GM18498 (cell line): ENCODE results near the gene CDC42EP1.
"Not testable (repeated sequence)": the region's sequence is repeated elsewhere in the genome, so short reads cannot be mapped to it uniquely, and the experiment has no call there.

Experiments used
- ATAC-seq: cut with Tn5 transposase; IDR thresholded peaks from one replicate; pipeline ENCODE4 v1.9.1; 2021; ENCODE audit warnings: mild to moderate bottlenecking, moderate library complexity; ENCODE audit not compliant: unreplicated experiment

Gene CDC42EP1

GRCh38 chr22:37533995-37534394 is 26.3 kb upstream of the CDC42EP1 start:
- ATAC-seq, result no peak

GRCh38 chr22:37534445-37534844 is 25.8 kb upstream of the CDC42EP1 start:
- no peak for ATAC-seq

- ATAC-seq, result no peak
These were observed 25.1 kb upstream of the CDC42EP1 start for GRCh38 chr22:37535159-37535558.

GRCh38 chr22:37538590-37539357 is 21.5 kb upstream of the CDC42EP1 start:
- peak; percentile 84 for ATAC-seq

GRCh38 chr22:37539790-37540189 is 20.5 kb upstream of the CDC42EP1 start:
- not testable (repeated sequence) for ATAC-seq

- not testable (repeated sequence) for ATAC-seq
These were observed 17.9 kb upstream of the CDC42EP1 start for GRCh38 chr22:37542416-37542815.

DNA sequence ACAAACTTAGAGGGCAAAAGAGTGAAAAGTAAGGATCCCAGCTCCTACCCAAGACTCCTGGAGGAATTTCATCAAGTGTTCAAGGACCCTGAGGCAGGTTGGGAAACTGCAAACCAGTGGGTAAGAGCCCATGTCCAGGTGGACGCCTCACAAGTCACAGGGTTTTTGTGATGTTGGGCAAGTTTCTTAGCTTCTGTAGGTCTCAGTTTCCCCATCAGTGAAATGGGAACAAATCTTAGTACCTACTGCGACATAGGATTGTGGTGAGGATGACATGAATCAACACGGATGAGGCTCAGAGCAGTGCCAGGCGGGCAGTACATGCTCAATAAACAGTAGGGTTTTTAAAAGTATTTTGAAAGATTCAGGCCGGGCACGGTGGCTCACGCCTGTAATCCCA is 17.3 kb upstream of the CDC42EP1 start:
- ATAC-seq, result no peak

DNA sequence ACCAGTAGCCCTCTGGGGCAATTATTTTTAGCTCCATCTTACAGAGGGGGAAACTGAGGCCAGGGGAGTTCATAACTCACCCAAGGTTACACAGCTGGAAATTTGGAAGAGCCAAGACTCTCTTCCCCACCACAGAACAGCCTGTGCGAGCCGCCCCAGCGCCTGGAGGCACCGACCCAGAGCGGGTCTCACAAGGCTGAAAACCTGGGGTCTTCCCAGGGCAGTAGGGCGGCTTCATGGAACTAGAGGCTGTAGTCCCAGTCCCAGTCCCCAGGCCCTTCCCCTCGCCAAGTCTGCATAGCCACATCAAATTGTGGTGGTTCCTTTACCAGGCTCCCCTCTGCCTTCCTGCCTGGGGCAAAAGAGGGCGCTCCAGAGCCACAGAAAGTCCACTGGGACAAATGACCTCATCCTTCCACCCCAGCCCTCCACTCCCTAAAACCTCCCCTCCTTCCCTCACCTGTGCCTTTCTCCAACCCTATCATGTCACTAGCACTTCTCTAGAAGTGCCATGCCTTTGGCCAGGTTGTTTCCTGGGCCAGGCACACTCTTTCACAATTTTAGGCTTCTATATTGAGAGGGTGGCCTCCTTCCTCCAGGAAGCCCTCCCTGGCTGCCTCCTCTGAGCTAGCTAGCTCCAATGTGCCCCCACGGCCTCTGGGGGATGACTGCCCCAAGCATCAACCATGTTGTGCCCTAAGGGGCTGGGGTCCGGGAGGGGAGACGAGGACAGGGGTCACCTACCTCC is 15.2 kb upstream of the CDC42EP1 start:
- ATAC-seq, result no peak

GRCh38 chr22:37545703-37546436 is 14.4 kb upstream of the CDC42EP1 start:
- no peak for ATAC-seq

- ATAC-seq, result no peak
These were observed 13.6 kb upstream of the CDC42EP1 start for GRCh38 chr22:37546437-37547250.

DNA sequence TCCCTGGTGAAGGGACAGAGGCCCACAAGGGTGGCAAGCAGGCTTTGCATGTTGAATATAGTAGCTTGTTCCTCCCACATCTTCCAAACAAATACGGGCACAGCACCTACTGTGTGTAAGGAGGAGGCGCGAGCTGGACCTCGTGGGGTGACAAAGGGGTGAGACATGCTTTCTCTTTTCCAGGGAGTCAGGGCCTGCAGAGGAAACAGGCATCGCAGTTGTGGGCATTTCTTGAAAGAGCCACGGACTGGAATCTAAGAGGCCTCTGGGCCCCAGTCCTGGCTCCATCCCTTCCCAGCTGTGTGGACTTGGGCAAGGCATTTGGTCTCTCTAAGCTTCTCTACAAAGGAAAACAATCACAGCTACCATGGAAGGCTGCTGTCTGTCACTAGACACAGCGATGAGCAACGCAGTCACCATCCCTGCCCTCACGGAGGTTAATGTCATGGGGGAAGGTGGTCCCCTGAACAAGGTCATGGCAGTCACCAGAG is 13.0 kb upstream of the CDC42EP1 start:
- ATAC-seq, result no peak

- no peak for ATAC-seq
These were observed 10.6 kb upstream of the CDC42EP1 start for GRCh38 chr22:37549704-37550059.

DNA sequence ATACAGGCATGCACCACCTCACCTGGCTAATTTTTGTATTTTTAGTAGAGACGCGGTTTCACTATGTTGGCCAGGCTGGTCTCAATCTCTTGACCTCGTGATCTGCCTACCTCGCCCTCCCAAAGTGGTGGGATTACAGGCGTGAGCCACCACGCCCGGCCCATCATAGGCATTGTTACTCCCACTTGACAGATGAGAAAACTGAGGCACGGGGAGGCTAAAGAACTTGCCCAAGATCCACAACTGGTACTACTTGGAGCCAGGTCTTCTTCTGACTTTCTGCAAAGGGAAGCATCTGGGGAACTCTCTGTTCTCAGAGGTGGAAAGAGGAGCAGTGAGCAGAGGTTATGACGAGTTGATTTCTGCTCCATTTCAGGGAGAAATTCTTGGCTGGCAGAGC is 9.4 kb upstream of the CDC42EP1 start:
- not testable (repeated sequence) for ATAC-seq

DNA sequence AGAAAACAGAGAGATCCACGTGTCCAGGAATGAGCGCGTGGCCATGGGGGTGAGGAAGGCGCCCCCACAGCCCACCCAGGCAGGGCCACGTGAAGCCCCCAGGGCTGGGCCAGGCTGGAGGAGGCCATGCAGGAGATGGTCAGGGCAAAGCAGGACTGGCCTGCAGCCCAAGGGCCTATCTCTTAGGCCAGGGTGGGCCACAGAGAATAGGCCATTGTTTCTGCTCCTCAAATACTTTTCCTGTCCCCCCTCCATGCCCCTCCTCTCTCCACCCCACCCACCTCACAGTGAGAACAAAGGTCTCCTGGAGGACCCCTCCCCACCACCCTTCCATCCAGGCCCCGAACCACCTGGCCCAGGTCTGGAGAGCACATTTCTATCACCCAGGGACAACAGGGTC is 8.3 kb upstream of the CDC42EP1 start:
- ATAC-seq, result no peak

GRCh38 chr22:37552524-37553163 is 7.6 kb upstream of the CDC42EP1 start:
- no peak for ATAC-seq

DNA sequence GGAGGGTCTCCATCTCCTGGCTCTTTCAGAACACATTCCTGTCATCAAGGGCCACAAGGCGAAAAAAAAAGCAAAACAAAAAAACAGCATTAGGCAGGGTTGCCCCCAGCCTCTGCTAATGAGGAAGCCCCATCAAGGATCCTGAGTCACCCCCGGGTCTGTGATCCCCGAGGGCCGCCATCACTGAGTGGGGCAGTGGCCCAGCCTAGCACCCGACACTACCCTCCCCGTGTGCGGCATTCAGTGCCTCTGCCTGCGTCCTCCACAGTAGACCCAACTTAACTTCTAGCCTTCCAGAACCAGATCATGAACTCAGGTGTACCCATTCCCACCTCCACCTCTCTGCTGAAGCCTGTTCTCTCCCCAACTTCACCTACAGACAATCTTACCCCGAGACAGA is 6.6 kb upstream of the CDC42EP1 start:
- no peak for ATAC-seq

- no peak for ATAC-seq
These were observed 5.3 kb upstream of the CDC42EP1 start for GRCh38 chr22:37555029-37555428.

- ATAC-seq, result no peak
These were observed 3.6 kb upstream of the CDC42EP1 start for GRCh38 chr22:37556710-37557109.

DNA sequence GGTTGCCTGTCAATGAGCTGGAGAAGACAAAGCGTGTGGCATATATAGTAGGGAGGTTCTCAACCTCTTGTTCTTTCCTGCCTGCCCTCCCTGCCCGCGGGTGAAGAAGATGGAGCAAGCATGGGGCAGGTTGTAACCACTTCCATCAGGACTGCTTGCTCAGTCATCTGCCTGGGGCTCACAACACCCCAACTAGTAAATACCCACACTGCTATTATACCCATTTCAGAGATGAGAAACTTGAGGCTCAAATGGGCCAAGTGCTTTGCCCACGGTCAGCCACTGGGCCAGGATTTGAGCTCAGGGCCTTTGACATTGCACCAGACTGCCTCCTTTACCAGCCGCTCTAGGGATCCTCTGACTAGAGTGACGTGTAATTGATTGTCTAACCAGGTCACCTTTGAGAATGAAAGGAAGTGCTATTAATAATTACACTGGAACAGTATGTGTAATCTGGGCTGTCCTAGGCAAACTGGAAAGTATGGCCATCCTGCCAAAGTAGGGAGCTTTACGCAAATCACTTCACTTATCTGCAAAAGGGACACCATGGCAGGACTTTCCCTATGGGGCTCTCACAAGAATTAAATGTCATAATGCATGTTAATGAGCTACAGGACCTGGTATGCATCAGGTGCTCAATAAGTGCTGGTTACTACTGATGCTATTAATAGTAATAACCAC is 2.8 kb upstream of the CDC42EP1 start:
- no peak for ATAC-seq

DNA sequence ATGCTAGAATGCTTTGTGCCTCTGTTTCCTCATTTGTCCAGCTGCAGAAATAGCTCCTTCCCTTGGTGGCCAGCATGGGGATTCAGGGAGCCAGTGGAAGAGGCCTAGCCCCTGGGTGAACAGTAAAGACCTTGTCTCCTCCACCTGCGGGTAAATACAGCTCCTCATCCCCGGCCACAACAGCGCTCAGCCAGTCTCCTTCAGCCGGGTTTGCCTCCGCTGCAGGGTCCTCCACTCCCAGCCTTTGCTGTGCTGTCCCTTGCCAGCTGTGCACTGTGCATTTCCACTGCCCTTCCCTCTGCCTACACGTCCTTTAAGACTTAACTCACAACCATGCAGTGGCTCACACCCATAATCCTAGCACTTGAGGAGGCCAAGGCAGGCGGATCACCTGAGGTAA is 1.5 kb upstream of the CDC42EP1 start:
- no peak for ATAC-seq
